CD4-positive, alpha-beta memory T cell (primary cell): ENCODE measurements around the gene PAIP2. TPM values are rescaled to one million over a fixed set of nuclear protein-coding genes. Genes with fewer than 3 reads are reported as not detected.
A peak's percentile ranks its signal among the peaks of the same experiment; 100 is the strongest.
"Not testable (repeated sequence)": the region's sequence is repeated elsewhere in the genome, so short reads cannot be mapped to it uniquely, and the experiment has no call there.

Experiments used
- CTCF ChIA-PET: fragments of 350-600 bp; sonication (Branson Sonifier 250); formaldehyde crosslinking; loops from one replicate; lab custom pipeline; 2021; ENCODE audit warnings: inconsistent platforms; ENCODE audit not compliant: partially characterized antibody; lab: Charles Lee
- POLR2A ChIA-PET: fragments of 350-600 bp; sonication (Branson Sonifier 250); formaldehyde crosslinking; loops from one replicate; lab custom pipeline; 2021; ENCODE audit not compliant: partially characterized antibody; lab: Charles Lee
- DNase-seq, 5 donors: peaks; one replicate each; pipeline versions ENCODE4 v3.0.0 to v3.0.0-alpha.2; 2020 to 2022; ENCODE audit warnings: mixed read lengths in 1 of 5
- H3K27ac ChIP-seq: one replicate; pipeline ENCODE4 v1.7.0; 2013; ENCODE audit warnings: low read depth, low read length
- H3K27me3 ChIP-seq: 2 replicates; pipeline ENCODE4 v1.7.0; 2013; ENCODE audit warnings: mild to moderate bottlenecking, low read length, moderate library complexity; ENCODE audit not compliant: insufficient read depth
- H3K36me3 ChIP-seq: 2 replicates; pipeline ENCODE4 v1.7.0; 2013; ENCODE audit warnings: mild to moderate bottlenecking, low read length, moderate library complexity; ENCODE audit not compliant: insufficient read depth
- H3K4me1 ChIP-seq: 2 replicates; pipeline ENCODE4 v1.7.0; 2013; ENCODE audit warnings: mild to moderate bottlenecking, low read length, moderate library complexity; ENCODE audit not compliant: insufficient read depth
- H3K4me3 ChIP-seq, 2 donors: one replicate each; pipeline ENCODE4 v1.7.0; 2013; ENCODE audit warnings: low read length in 2 of 2, mild to moderate bottlenecking in 1 of 2
- H3K9me3 ChIP-seq, 2 donors: one replicate each; pipeline ENCODE4 v1.7.0; 2013; ENCODE audit warnings: low read length in 2 of 2, control low read depth in 1 of 2; ENCODE audit not compliant: control insufficient read depth in 1 of 2
- H3K27ac Mint-ChIP-seq, 7 donors: one replicate each; pipeline ENCODE4 v1.8.0; 2020 to 2021; ENCODE audit warnings: mixed read lengths in 7 of 7, mild to moderate bottlenecking in 6 of 7, inconsistent platforms in 3 of 7, moderate library complexity in 3 of 7
- H3K27me3 Mint-ChIP-seq, 2 donors: one replicate each; pipeline ENCODE4 v1.8.0; 2020 to 2021; ENCODE audit warnings: mixed read lengths in 2 of 2
- H3K36me3 Mint-ChIP-seq, 2 donors: one replicate each; pipeline ENCODE4 v1.8.0; 2020 to 2021; ENCODE audit warnings: mixed read lengths in 2 of 2, inconsistent platforms in 1 of 2, mild to moderate bottlenecking in 1 of 2
- H3K4me1 Mint-ChIP-seq, 4 donors: one replicate each; pipeline ENCODE4 v1.8.0; 2020 to 2021; ENCODE audit warnings: mixed read lengths in 4 of 4, mild to moderate bottlenecking in 1 of 4
- H3K4me3 Mint-ChIP-seq, 8 donors: one replicate each; pipeline ENCODE4 v1.8.0; 2020 to 2021; ENCODE audit warnings: mixed read lengths in 8 of 8, mild to moderate bottlenecking in 7 of 8, moderate library complexity in 6 of 8, inconsistent platforms in 3 of 8
- H3K9me3 Mint-ChIP-seq, 8 donors: one replicate each; pipeline ENCODE4 v1.8.0; 2020 to 2021; ENCODE audit warnings: mixed read lengths in 8 of 8, mild to moderate bottlenecking in 5 of 8, inconsistent platforms in 3 of 8, moderate library complexity in 1 of 8
- intact Hi-C: fragments of 100-400 bp; cut with micrococcal nuclease; formaldehyde crosslinking; loops from one replicate; pipeline ENCODE4 v1.15.1; 2023
- polyA plus RNA-seq, 2 donors: library from polyadenylated mRNA; unstranded; fragments of 300-500 nt; fragmentation: Illumina TruSeq; gene quantifications; one replicate each; pipeline ENCODE4 v1.2.3, GENCODE V29; 2021
- total RNA-seq, 2 experiments: library from RNA; stranded (reverse); gene quantifications; one replicate each; pipeline ENCODE4 v1.2.3, GENCODE V29; 2021

The PAIP2 gene
- total and polyA plus RNA-seq, 4 experiments from 2014 or later = 109 to 503 (median 211) TPM

DNA sequence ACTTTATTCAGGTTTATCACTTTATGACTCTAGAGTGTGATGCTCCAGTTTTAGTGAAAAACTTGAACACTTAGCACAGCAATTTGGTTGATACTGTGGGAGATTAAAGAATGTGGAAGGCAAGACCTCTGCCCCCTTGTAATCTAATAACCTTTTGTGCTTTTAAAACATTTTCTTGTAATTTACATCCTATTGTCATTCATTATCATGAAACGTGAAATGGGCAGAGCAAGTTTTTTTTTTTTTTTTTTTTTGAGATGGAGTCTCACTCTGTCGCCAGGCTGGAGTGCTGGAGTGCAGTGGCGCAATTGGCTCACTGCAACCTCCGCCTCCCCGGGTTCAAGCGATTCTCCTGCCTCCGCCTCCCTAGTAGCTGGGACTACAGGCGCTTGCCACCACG lies 1.8 kb downstream of the PAIP2 start:
- DNase-seq = no peak
- H3K9me3 Mint-ChIP-seq = peaks cover 0 to 5% (median 0%) of the 10 kb centered on the region in 8 donors
- ChIA-PET CTCF (interaction anchor here (1.2 kb wide), 1 partner anchor 72 kb away, joined by 3 read pairs; no protein-coding TSS in a partner anchor), POLR2A (interaction anchor here (6.1 kb wide), 1 partner anchor 49 kb away, joined by 149 read pairs; the partner anchor contains the start of gene MATR3)
- Histone ChIP-seq H3K4me1 (peaks cover 39% of the 10 kb centered on the region), H3K36me3 (no peaks in the 10 kb centered on the region), H3K27me3 (no peaks in the 10 kb centered on the region), H3K4me3 (no peak overlapping the region), H3K27ac (peak overlapping the region; percentile 98), H3K9me3 (no peaks in the 10 kb centered on the region)
- peaks cover 38 to 73% (median 56%) of the 10 kb centered on the region in 4 donors for H3K4me1 Mint-ChIP-seq
- peak overlapping the region in 4 of 7 donors; percentile 98 to 100 (median 98) for H3K27ac Mint-ChIP-seq
- peak overlapping the region; percentile 94 to 100 (median 97) for H3K4me3 Mint-ChIP-seq
- peaks cover 16 to 35% of the 10 kb centered on the region in 2 donors for H3K36me3 Mint-ChIP-seq
- intact Hi-C loops = loop anchor here (5.0 kb wide), 1 partner anchor 219 kb away; the partner anchor contains the start of gene UBE2D2
- H3K27me3 Mint-ChIP-seq = no peaks in the 10 kb centered on the region

DNA sequence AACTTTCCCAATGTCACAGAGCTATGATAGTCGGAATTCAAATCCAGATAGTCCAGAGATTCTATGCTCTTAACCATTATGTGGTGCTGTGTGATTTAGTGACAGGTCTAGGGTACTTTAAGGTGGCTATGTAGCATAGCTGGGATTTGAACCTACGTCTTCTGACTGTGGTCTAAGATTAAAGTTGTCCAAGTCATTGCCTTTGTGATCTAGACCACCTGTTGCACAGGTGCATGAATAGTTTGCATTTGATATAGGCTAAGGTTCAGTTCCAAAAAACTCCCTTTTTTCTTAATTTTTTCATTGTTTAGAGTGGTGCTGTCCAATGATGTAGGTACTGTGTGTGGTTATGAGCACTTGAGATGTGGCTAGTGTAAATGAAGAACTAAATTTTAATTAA lies 2.5 kb downstream of the PAIP2 start:
- no peaks in the 10 kb centered on the region for H3K27me3 ChIP-seq
- H3K4me3 ChIP-seq = no peak overlapping the region
- Mint-ChIP-seq H3K36me3 (peaks cover 20 to 37% of the 10 kb centered on the region in 2 donors), H3K4me1 (peaks cover 41 to 75% (median 58%) of the 10 kb centered on the region in 4 donors), H3K27me3 (no peaks in the 10 kb centered on the region), H3K9me3 (peaks cover 0 to 5% (median 0%) of the 10 kb centered on the region in 8 donors), H3K4me3 (peak overlapping the region in 7 of 8 donors; percentile 26 to 97 (median 53)), H3K27ac (peak overlapping the region in 2 of 7 donors; percentile 11 to 98)
- H3K9me3 ChIP-seq = no peaks in the 10 kb centered on the region
- CTCF ChIA-PET = interaction anchor here (0.9 to 1.2 kb wide), 2 partner anchors 13 to 73 kb away, joined by 3 read pairs; no protein-coding TSS in a partner anchor
- intact Hi-C loops = loop anchor here (5.0 kb wide), 1 partner anchor 218 kb away; the partner anchor contains the start of gene UBE2D2
- no peak for DNase-seq
- POLR2A ChIA-PET = interaction anchor here (6.1 kb wide), 1 partner anchor 50 kb away, joined by 149 read pairs; the partner anchor contains the start of gene MATR3
- H3K36me3 ChIP-seq = no peaks in the 10 kb centered on the region
- H3K4me1 ChIP-seq = peaks cover 46% of the 10 kb centered on the region
- no peak overlapping the region for H3K27ac ChIP-seq

DNA sequence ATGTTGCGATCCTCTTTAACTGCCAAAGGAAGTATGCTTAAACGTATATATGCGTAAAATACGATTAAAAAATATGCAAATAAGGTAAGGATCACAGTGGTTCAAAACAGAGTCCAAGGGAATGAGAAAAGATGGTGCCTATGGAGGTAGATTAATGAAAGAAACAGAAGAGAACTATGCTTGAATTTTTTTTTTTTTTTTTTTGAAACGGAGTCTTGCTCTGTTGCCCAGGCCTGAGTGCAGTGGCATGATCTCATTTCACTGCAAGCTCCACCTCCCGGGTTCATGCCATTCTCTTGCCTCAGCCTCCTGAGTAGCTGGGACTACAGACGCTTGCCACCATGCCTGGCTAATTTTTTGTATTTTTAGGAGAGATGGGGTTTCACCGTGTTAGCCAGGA lies 3.8 kb downstream of the PAIP2 start:
- H3K4me1 Mint-ChIP-seq = peaks cover 41 to 75% (median 58%) of the 10 kb centered on the region in 4 donors
- peaks cover 49% of the 10 kb centered on the region for H3K4me1 ChIP-seq
- POLR2A ChIA-PET = interaction anchor here (6.1 kb wide), 1 partner anchor 51 kb away, joined by 149 read pairs; the partner anchor contains the start of gene MATR3

DNA sequence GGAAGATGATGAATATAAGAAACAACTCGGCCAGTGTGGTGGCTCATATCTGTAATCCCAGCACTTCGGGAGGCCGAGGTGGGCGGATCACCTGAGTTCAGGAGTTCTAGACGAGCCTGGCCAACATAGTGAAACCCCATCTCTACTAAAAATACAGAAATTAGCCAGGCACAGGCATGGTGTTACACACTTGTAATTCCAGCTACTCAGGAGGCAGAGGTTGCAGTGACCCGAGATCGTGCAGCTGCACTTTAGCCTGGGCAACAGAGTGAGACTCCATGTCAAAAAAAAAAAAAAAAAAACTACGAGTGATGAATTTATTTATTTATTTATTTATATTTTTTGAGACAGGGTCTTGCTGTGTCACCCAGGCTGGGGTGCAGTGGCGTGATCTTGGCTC lies 6.2 kb downstream of the PAIP2 start:
- H3K27ac Mint-ChIP-seq, H3K4me3 ChIP-seq, H3K36me3 ChIP-seq, H3K4me3 Mint-ChIP-seq, H3K27me3 Mint-ChIP-seq, H3K27ac ChIP-seq, POLR2A ChIA-PET, intact Hi-C loops, H3K27me3 ChIP-seq, H3K9me3 ChIP-seq, DNase-seq, H3K9me3 Mint-ChIP-seq: not testable (repeated sequence)
- peaks cover 36% of the 10 kb centered on the region for H3K4me1 ChIP-seq
- peaks cover 33 to 68% (median 50%) of the 10 kb centered on the region in 4 donors for H3K4me1 Mint-ChIP-seq
- H3K36me3 Mint-ChIP-seq = peaks cover 20 to 37% of the 10 kb centered on the region in 2 donors
- CTCF ChIA-PET = interaction anchor here (0.7 kb wide), 1 partner anchor 1196 kb away, joined by 3 read pairs; no protein-coding TSS in a partner anchor

More for the DNA sequence above, 3.8 kb downstream of the PAIP2 start:
- H3K4me3 Mint-ChIP-seq = peak overlapping the region in 4 of 8 donors; percentile 8 to 61 (median 22)
- intact Hi-C loops, H3K27me3 Mint-ChIP-seq, H3K9me3 Mint-ChIP-seq, CTCF ChIA-PET, H3K4me3 ChIP-seq, H3K36me3 ChIP-seq, H3K27me3 ChIP-seq, DNase-seq, H3K9me3 ChIP-seq, H3K27ac ChIP-seq: not testable (repeated sequence)
- H3K36me3 Mint-ChIP-seq = peaks cover 20 to 37% of the 10 kb centered on the region in 2 donors
- H3K27ac Mint-ChIP-seq = peak overlapping the region in 1 of 7 donors; percentile 35

DNA sequence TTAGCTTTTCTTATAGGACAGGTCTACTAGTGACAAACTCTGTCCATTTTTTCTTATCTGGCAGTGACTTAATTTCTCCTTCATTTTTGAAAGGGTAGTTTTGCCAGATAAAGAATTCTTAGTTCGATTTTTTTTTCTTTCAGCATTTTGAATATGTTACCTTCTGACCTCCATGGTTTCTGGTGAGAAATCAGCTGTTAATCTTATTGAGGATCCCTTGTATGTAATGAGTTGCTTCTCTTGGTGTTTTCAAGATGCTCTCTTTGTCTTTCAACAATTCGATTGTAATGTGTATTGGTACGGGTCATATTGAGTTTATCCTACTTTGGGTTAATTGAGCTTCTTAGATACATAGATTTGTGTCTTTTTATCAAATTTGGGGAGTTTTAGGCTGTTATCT lies 12.5 kb downstream of the PAIP2 start:
- ChIA-PET CTCF (no interaction called here), POLR2A (interaction anchor here (1.3 to 1.5 kb wide), 2 partner anchors 9 to 12 kb away, joined by 3 to 8 read pairs; partner anchors contain the start of gene PAIP2)
- Histone ChIP-seq H3K27ac (no peak overlapping the region), H3K4me1 (peaks cover 13% of the 10 kb centered on the region), H3K9me3 (no peaks in the 10 kb centered on the region), H3K4me3 (no peak overlapping the region), H3K27me3 (no peaks in the 10 kb centered on the region), H3K36me3 (no peaks in the 10 kb centered on the region)
- no peak for DNase-seq
- peaks cover 0 to 4% (median 0%) of the 10 kb centered on the region in 8 donors for H3K9me3 Mint-ChIP-seq
- no peaks in the 10 kb centered on the region for H3K27me3 Mint-ChIP-seq
- H3K4me3 Mint-ChIP-seq = no peak overlapping the region
- peaks cover 23 to 51% (median 35%) of the 10 kb centered on the region in 4 donors for H3K4me1 Mint-ChIP-seq
- peaks cover 18 to 29% of the 10 kb centered on the region in 2 donors for H3K36me3 Mint-ChIP-seq
- peak overlapping the region in 1 of 7 donors; percentile 32 for H3K27ac Mint-ChIP-seq
- intact Hi-C loops = no loop called here

DNA sequence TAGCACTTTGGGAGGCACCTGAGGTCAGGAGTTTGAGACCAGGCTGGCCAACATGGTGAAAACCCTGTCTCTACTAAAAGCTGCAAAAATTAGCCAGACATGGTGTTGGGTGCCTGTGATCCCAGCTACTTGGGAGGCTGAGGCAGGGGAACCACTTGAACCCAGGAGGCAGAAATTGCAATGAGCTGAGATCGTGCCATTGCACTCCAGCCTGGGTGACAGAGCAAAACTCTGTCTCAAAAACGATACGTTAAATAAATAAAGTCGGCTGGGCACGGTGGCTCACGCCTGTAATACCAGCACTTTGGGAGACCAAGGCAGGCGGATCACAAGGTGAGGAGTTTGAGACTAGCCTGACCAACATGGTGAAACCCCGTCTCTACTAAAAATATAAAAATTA lies 14.2 kb downstream of the PAIP2 start:
- DNase-seq, H3K4me3 Mint-ChIP-seq, H3K27me3 ChIP-seq, H3K4me3 ChIP-seq, H3K9me3 ChIP-seq, H3K9me3 Mint-ChIP-seq, H3K27ac Mint-ChIP-seq, H3K36me3 ChIP-seq, H3K27me3 Mint-ChIP-seq, H3K27ac ChIP-seq, intact Hi-C loops: not testable (repeated sequence)
- peaks cover 11% of the 10 kb centered on the region for H3K4me1 ChIP-seq
- peaks cover 18 to 29% of the 10 kb centered on the region in 2 donors for H3K36me3 Mint-ChIP-seq
- CTCF ChIA-PET = interaction anchor here (0.6 to 2.7 kb wide), 2 partner anchors 11 to 52 kb away, joined by 3 to 6 read pairs; no protein-coding TSS in a partner anchor
- POLR2A ChIA-PET = interaction anchor here (0.6 to 1.3 kb wide), 2 partner anchors 36 to 80 kb away, joined by 3 to 4 read pairs; no protein-coding TSS in a partner anchor
- H3K4me1 Mint-ChIP-seq = peaks cover 20 to 53% (median 38%) of the 10 kb centered on the region in 4 donors

DNA sequence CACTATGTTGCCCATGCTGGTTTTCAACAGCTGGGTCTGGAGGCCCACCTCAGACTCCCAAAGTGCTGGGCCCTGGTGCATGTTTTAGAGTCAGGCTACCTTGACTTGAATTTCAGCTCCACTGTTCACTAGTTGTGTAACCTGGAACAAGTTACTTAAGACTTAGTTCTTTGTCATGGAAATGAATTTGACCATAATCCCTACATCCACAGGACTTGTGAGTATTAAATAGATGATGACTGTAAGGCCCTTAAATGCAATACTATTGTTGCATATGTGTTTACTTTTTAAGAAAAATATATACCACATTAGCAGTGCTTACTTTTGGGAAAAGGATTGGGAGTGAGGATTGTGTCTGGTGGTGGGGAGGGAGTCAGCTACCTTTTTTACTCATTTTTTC lies 16.4 kb downstream of the PAIP2 start:
- H3K4me1 ChIP-seq = peaks cover 9% of the 10 kb centered on the region
- Mint-ChIP-seq H3K4me1 (peaks cover 16 to 47% (median 30%) of the 10 kb centered on the region in 4 donors), H3K36me3 (peaks cover 18 to 23% of the 10 kb centered on the region in 2 donors), H3K27ac (peak overlapping the region in 1 of 7 donors; percentile 2), H3K9me3 (peaks cover 0 to 4% (median 0%) of the 10 kb centered on the region in 8 donors), H3K4me3 (no peak overlapping the region), H3K27me3 (no peaks in the 10 kb centered on the region)
- no peak for DNase-seq
- no peak overlapping the region for H3K4me3 ChIP-seq
- no peak overlapping the region for H3K27ac ChIP-seq
- no peaks in the 10 kb centered on the region for H3K36me3 ChIP-seq
- ChIA-PET POLR2A (interaction anchor here (1.6 kb wide), 1 partner anchor 16 kb away, joined by 5 read pairs; the partner anchor contains the start of gene PAIP2), CTCF (interaction anchor here (1.0 to 2.7 kb wide), 4 partner anchors 9 to 107 kb away, joined by 3 to 6 read pairs (median 4); partner anchors contain the start of gene PAIP2)
- H3K27me3 ChIP-seq = no peaks in the 10 kb centered on the region
- intact Hi-C loops = no loop called here
- H3K9me3 ChIP-seq = no peaks in the 10 kb centered on the region
